ENCODE results near the gene ISM2.

The ISM2 gene

DNA sequence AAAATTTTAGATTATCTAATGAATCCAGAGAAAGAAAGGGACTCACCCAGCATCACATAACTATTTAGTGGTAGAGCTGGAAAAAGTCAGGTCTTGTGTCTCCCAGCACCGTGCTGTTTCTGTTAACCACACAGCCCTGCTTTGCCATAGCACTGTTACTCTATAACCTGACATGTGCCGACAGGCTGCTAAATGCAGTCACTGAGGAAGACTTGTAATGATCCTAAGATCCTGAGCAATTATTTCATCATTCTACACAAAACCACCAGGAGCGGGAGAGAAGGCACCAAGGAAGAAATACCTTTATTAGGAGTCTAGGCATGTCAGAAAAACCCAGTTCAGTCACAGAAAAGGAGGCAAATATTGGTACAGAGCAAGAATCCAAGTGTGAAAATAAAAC is 72.2 kb downstream of the ISM2 start:
- Histone ChIP-seq H3K27ac (ENCODE audit: low read depth, low read length, poor library complexity, severe bottlenecking) (no peak overlapping the region), H4K20me1 (ENCODE audit: insufficient read depth, low read length) (no peaks in the 10 kb centered on the region), H3K9ac (ENCODE audit: low read length) (no peak overlapping the region), H3K4me1 (ENCODE audit: insufficient read depth, low read length, severe bottlenecking) (no peaks in the 10 kb centered on the region), H3K9me3 (ENCODE audit: low read length) (no peaks in the 10 kb centered on the region), H3K27me3 (ENCODE audit: insufficient read depth, low read length) (no peaks in the 10 kb centered on the region), H3K4me2 (ENCODE audit: low read length) (no peak overlapping the region), H3K36me3 (ENCODE audit: insufficient read depth, low read length) (peaks cover 91% of the 10 kb centered on the region), H3K4me3 (ENCODE audit: low read depth, low read length, poor library complexity, severe bottlenecking) (no peak overlapping the region), H2AFZ (ENCODE audit: low read length) (no peak overlapping the region), H3K9me2 (ENCODE audit: low read depth, low read length) (no peaks in the 10 kb centered on the region), H3F3A (ENCODE audit: insufficient read depth, low read length) (no peaks in the 10 kb centered on the region), H3K79me2 (ENCODE audit: insufficient read depth, low read length) (no peaks in the 10 kb centered on the region)
- TF ChIP-seq, protein P1, sequence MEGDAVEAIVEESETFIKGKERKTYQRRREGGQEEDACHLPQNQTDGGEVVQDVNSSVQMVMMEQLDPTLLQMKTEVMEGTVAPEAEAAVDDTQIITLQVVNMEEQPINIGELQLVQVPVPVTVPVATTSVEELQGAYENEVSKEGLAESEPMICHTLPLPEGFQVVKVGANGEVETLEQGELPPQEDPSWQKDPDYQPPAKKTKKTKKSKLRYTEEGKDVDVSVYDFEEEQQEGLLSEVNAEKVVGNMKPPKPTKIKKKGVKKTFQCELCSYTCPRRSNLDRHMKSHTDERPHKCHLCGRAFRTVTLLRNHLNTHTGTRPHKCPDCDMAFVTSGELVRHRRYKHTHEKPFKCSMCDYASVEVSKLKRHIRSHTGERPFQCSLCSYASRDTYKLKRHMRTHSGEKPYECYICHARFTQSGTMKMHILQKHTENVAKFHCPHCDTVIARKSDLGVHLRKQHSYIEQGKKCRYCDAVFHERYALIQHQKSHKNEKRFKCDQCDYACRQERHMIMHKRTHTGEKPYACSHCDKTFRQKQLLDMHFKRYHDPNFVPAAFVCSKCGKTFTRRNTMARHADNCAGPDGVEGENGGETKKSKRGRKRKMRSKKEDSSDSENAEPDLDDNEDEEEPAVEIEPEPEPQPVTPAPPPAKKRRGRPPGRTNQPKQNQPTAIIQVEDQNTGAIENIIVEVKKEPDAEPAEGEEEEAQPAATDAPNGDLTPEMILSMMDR (IDR thresholded peaks at IDR 0.05; ENCODE audit: low read length): no peak
- no peak for TF ChIP-seq EZH2 (IDR thresholded peaks at IDR 0.05; ENCODE audit: borderline replicate concordance, low read length)

DNA sequence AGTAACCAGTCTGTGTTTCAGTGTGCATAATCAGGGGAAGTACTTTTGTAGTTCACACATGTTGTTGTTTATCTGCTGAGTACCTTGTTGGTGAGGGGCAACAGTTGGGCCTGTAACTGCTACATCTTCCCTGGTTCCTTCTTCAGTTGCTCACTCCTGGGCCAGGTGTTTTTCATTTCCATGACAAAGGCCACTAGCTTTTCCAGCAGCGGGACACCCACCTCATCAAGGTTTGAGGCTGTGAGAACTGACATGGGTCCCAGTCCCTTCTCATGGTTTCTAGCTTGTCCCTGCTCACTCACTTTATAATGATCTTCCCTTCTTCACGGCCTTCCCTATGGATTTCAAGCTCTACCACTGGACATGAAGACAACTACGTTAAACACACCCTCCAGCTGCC is 73.8 kb downstream of the ISM2 start:
- Histone ChIP-seq H3K4me2 (ENCODE audit: low read length) (no peak overlapping the region), H3K36me3 (ENCODE audit: insufficient read depth, low read length) (peaks cover 80% of the 10 kb centered on the region), H3K4me3 (ENCODE audit: low read depth, low read length, poor library complexity, severe bottlenecking) (no peak overlapping the region), H3F3A (ENCODE audit: insufficient read depth, low read length) (no peaks in the 10 kb centered on the region), H4K20me1 (ENCODE audit: insufficient read depth, low read length) (no peaks in the 10 kb centered on the region), H3K9me2 (ENCODE audit: low read depth, low read length) (no peaks in the 10 kb centered on the region), H3K27ac (ENCODE audit: low read depth, low read length, poor library complexity, severe bottlenecking) (no peak overlapping the region), H3K9me3 (ENCODE audit: low read length) (peaks cover under 1% of the 10 kb centered on the region; the same call in 1 of the 2 replicates), H3K79me2 (ENCODE audit: insufficient read depth, low read length) (no peaks in the 10 kb centered on the region), H3K4me1 (ENCODE audit: insufficient read depth, low read length, severe bottlenecking) (no peaks in the 10 kb centered on the region), H3K27me3 (ENCODE audit: insufficient read depth, low read length) (no peaks in the 10 kb centered on the region), H3K9ac (ENCODE audit: low read length) (no peak overlapping the region), H2AFZ (ENCODE audit: low read length) (no peak overlapping the region)
- no peak for TF ChIP-seq EZH2 (IDR thresholded peaks at IDR 0.05; ENCODE audit: borderline replicate concordance, low read length)
- TF ChIP-seq, protein P1 (IDR thresholded peaks at IDR 0.05; ENCODE audit: low read length): no peak

Data from OCI-LY1 (cell line).